Measurements from ENCODE around the gene BPTF.
"Not testable (repeated sequence)": the region's sequence is repeated elsewhere in the genome, so short reads cannot be mapped to it uniquely, and the experiment has no call there.

Gene BPTF

DNA sequence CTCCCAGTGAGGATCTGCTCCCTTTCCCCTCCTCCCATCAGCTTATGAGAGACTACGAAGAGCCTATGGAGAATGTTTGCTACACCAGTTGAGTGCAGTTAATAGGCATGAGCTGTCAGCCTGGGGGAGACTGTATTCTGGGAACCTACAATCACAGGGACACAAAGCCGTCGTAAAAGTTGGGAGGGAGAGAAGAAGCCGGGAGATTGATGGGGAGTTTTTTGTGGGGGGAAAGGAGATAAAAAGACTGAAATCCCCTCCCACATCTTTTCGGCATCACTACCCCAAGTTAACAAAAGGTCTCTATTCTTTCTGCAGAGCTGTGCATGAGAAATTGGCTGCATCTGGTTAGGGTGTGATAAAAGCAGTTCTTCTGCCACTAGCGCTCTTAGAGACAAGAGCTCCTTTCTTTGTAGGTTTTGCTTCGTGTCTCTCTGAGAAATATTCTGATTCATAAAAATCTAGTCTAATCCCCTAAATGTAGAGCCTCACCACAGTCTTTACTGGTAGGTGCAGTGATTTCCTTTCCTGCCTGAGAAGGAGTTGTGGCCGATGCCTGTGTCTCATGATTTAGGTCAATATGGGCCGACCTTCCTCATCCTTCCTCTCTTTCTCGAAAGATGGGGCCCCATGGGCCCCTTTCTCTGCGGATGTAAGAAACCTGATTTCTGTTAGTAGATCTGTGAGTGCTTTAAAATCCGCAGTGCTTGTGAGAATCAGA is 77.4 kb downstream of the BPTF start:
- no peak for DNase-seq

GRCh38 chr17:67905298-67905697 is 80.0 kb downstream of the BPTF start:
- not testable (repeated sequence) for DNase-seq

- not testable (repeated sequence) for DNase-seq
Observed at GRCh38 chr17:67910117-67910803, 85.0 kb downstream of the BPTF start.

DNA sequence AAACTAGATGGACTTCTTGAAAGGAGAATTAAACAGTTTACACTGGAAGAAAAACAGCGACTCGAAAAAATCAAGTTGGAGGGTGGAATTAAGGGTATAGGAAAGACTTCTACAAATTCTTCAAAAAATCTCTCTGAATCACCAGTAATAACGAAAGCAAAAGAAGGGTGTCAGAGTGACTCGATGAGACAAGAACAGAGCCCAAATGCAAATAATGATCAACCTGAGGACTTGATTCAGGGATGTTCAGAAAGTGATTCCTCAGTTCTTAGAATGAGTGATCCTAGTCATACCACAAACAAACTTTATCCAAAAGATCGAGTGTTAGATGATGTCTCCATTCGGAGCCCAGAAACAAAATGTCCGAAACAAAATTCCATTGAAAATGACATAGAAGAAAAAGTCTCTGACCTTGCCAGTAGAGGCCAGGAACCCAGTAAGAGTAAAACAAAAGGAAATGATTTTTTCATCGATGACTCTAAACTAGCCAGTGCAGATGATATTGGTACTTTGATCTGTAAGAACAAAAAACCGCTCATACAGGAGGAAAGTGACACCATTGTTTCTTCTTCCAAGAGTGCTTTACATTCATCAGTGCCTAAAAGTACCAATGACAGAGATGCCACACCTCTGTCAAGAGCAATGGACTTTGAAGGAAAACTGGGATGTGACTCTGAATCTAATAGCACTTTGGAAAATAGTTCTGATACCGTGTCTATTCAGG is 85.9 kb downstream of the BPTF start:
- no peak for DNase-seq

- DNase-seq, result no peak
Observed at GRCh38 chr17:67912088-67912487, 86.8 kb downstream of the BPTF start.

DNA sequence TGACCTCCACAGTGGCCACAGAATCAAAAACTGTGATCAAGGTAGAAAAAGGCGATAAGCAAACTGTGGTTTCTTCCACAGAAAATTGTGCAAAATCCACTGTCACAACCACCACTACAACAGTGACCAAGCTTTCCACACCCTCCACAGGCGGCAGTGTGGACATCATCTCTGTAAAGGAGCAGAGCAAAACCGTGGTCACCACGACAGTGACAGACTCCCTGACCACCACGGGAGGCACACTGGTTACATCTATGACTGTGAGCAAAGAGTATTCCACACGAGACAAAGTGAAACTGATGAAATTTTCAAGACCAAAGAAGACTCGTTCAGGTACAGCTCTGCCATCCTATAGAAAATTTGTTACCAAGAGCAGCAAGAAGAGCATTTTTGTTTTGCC is 87.4 kb downstream of the BPTF start:
- DNase-seq, result no peak

GRCh38 chr17:67920212-67920611 is 94.9 kb downstream of the BPTF start:
- DNase-seq, result no peak

- no peak for DNase-seq
Observed at GRCh38 chr17:67922503-67922902, 97.2 kb downstream of the BPTF start.

GRCh38 chr17:67928842-67929241 is 103.5 kb downstream of the BPTF start:
- DNase-seq, result not testable (repeated sequence)

- no peak for DNase-seq
Observed at GRCh38 chr17:67931227-67931626, 105.9 kb downstream of the BPTF start.

- DNase-seq, result no peak
Observed at GRCh38 chr17:67942810-67943209, 117.5 kb downstream of the BPTF start.

GRCh38 chr17:67944035-67944434 is 118.7 kb downstream of the BPTF start:
- DNase-seq, result no peak

DNA sequence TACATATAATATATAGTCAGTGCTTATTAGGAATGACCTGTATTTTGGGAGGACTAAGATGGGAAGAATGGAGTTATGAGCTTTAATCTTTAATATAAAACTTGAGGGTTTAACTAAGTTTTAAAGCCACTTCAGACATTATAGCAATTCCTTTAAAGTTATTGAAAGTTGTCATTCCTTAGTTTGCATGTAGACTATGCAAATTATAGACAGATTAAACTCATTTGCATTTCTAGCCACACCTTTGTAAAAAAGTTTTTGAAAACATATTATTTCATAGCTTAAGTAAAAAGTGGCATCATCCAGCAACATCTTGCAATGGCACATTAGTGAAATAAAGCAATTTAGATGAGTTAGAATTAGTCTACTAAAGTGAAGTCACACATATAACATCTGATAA is 121.2 kb downstream of the BPTF start:
- DNase-seq, result no peak

- no peak for DNase-seq
Observed at GRCh38 chr17:67947325-67947813, 122.1 kb downstream of the BPTF start.

DNA sequence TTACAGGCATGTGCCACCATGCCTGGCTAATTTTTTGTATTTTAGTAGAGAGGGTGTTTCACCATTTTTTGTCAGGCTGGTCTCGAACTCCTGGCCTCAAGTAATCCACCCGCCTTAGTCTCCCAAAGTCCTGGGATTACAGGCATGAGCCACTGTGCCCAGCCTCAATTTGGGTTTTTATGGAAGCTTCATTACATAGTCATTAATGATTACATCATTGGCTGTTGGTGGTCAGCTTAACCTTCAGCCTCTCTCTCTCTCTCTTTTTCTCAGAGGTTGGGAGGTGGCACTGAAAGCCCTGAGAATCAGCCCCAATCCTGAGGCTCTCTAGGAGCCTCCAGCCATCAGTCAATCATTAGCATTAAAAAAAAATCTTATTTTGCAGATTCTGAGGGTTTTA is 125.6 kb downstream of the BPTF start:
- DNase-seq, result no peak

DNA sequence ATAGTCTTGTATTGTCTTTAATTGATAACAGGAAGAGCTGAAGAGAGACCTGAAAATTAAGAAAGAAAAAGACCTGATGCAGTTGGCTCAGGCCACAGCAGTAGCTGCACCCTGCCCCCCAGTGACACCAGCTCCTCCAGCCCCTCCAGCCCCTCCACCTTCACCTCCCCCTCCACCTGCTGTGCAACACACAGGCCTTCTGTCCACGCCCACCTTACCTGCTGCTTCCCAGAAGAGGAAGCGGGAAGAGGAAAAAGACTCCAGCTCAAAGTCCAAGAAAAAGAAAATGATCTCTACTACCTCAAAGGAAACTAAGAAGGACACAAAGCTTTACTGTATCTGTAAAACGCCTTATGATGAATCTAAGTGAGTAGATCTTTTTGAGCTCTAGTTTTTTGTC is 134.2 kb downstream of the BPTF start:
- DNase-seq, result no peak

DNA sequence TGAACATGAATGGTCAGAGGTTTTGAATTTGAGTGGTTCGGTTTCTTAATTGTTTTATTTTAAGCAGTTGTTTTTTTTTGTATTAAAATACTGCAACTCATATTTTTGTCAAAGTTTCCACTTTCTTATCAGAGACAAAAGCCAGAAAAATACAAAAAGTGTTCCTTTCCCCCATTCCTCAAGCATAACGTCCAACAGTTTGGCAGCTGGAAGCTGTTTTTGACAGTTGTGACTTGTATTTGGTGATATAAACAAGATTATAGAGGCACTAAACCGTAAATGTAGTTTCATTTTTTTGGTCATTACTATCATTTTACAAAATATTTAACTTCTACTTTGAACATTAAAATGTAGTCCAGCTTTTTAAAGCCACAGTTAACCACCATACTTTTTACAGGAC is 135.0 kb downstream of the BPTF start:
- not testable (repeated sequence) for DNase-seq

GRCh38 chr17:67962156-67962555 is 136.9 kb downstream of the BPTF start:
- DNase-seq, result not testable (repeated sequence)

DNA sequence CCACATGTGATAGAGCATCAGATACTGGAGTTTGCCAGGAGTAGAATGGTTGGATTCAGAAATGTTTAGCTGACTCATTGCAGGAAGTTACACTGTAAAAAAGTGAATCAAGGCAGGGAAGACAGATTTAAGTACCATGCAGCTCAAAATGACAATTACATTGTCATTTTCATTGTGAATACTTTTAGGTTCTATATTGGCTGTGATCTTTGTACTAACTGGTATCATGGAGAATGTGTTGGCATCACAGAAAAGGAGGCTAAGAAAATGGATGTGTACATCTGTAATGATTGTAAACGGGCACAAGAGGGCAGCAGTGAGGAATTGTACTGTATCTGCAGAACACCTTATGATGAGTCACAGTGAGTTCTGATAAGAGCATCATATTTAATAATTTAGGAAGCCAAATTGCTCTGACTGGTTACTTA is 137.9 kb downstream of the BPTF start:
- peak in 1 of 2 donors; percentile 67 for DNase-seq

- DNase-seq, result no peak
Observed at GRCh38 chr17:67970783-67971182, 145.5 kb downstream of the BPTF start.

DNA sequence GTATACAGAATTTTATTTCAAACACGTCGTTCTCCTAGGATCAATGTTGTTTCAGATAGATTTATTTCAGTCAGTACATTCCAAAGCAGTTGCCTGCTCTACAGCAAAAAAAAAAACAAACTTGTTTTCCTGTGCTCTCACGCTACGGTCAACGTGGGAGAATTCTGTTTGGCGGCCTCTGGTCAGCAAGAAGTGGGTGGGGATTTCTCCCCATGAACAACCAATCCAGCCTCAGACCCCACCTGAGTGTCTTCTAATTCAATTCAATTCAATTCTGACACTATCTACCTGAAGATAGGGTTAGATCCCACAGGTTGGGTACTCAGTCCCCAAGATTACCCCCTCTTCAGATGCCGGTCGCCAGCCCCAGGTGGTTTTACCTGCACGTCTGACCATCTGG is 148.9 kb downstream of the BPTF start:
- no peak for DNase-seq

- DNase-seq, result no peak
Observed at GRCh38 chr17:67974598-67975066, 149.3 kb downstream of the BPTF start.

- DNase-seq, result not testable (repeated sequence)
Observed at GRCh38 chr17:67976306-67976705, 151.0 kb downstream of the BPTF start.

- no peak for DNase-seq
Observed at GRCh38 chr17:67980456-67980855, 155.2 kb downstream of the BPTF start.

Measured in bone marrow (tissue), 2 donors.